Measurements from ENCODE around the gene RYR1. TPM values are rescaled to one million over a fixed set of nuclear protein-coding genes. Genes with fewer than 3 reads are reported as not detected.
A peak's percentile ranks its signal among the peaks of the same experiment; 100 is the strongest.

The RYR1 gene
- total RNA-seq, 1 experiment from 2014 or later = 0.45 TPM

DNA sequence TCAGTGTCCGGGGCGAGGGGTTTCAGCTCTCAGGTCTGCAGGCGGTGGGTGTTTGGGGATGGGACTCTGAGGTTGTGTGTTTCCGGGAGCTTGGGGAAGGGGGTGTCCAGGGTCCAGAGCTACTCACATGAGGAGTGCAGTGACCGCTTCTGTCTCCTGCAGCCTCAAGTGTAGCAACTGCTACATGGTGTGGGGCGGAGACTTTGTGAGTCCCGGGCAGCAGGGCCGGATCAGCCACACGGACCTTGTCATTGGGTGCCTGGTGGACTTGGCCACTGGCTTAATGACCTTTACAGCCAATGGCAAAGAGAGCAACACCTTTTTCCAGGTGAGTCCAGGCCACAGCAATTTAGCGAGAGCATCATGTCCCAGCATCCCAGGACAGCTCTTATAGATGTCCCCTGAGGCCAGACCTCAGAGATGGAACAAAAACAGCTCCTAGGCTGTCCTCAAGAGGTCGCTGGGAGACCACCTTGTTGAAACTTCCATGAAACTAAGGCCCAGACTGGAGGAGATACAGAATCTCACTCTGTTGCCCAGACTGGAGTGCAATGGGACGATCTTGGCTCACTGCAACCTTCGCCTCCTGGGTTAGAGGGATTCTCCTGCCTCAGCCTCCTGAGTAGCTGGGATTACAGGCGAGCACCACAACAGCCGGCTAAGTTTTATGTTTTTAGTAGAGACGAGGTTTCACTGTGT lies 44.9 kb downstream of the RYR1 start:
- Histone ChIP-seq H3K9ac (ENCODE audit: low read length) (no peak overlapping the region), H2AFZ (ENCODE audit: low read length) (no peak overlapping the region), H3K4me1 (ENCODE audit: low read length) (no peaks in the 10 kb centered on the region), H3K27ac (ENCODE audit: low read length) (no peak overlapping the region), H3K79me2 (ENCODE audit: low read length) (no peaks in the 10 kb centered on the region), H3K36me3 (ENCODE audit: insufficient read depth, low read length) (no peaks in the 10 kb centered on the region), H3K4me2 (ENCODE audit: low read depth, low read length, poor library complexity, severe bottlenecking) (no peak overlapping the region), H3K9me3 (ENCODE audit: low read length) (no peaks in the 10 kb centered on the region), H3K9me2 (replicated peaks; ENCODE audit: insufficient read depth, low read length) (no peaks in the 10 kb centered on the region), H3K27me3 (ENCODE audit: low read length) (no peaks in the 10 kb centered on the region), H4K20me1 (ENCODE audit: insufficient read depth, low read depth, low read length) (no peaks in the 10 kb centered on the region), H3K4me3 (ENCODE audit: low read length) (no peak overlapping the region)
- peak; percentile 82 for DNase-seq

DNA sequence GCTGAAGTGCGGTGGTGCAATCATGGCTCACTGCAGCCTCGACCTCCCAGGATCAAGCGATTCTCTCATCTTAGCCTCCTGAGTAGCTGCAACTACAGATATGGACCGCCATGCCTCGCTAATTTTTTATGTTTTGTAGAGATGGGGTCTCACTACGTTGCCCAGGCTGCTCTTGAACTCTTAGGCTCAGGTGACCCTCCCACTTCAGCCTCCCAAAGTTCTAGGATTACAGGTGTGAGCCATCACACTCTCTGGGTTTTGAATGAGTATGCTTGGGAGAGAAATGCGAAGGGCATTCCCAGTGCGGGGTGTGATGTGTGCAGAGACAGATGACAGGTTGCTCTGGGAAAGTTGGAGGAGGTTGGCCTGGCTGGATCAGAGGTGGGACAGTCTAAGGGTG lies 49.0 kb downstream of the RYR1 start:
- Histone ChIP-seq H3K4me3 (ENCODE audit: low read length) (no peak overlapping the region), H3K27ac (ENCODE audit: low read length) (no peak overlapping the region), H3K9me2 (replicated peaks; ENCODE audit: insufficient read depth, low read length) (no peaks in the 10 kb centered on the region), H3K9me3 (ENCODE audit: low read length) (no peaks in the 10 kb centered on the region), H3K4me2 (ENCODE audit: low read depth, low read length, poor library complexity, severe bottlenecking) (no peak overlapping the region), H3K79me2 (ENCODE audit: low read length) (no peaks in the 10 kb centered on the region), H2AFZ (ENCODE audit: low read length) (no peak overlapping the region), H3K4me1 (ENCODE audit: low read length) (no peaks in the 10 kb centered on the region), H3K9ac (ENCODE audit: low read length) (no peak overlapping the region), H3K27me3 (ENCODE audit: low read length) (no peaks in the 10 kb centered on the region), H4K20me1 (ENCODE audit: insufficient read depth, low read depth, low read length) (no peaks in the 10 kb centered on the region), H3K36me3 (ENCODE audit: insufficient read depth, low read length) (no peaks in the 10 kb centered on the region)
- no peak for DNase-seq

DNA sequence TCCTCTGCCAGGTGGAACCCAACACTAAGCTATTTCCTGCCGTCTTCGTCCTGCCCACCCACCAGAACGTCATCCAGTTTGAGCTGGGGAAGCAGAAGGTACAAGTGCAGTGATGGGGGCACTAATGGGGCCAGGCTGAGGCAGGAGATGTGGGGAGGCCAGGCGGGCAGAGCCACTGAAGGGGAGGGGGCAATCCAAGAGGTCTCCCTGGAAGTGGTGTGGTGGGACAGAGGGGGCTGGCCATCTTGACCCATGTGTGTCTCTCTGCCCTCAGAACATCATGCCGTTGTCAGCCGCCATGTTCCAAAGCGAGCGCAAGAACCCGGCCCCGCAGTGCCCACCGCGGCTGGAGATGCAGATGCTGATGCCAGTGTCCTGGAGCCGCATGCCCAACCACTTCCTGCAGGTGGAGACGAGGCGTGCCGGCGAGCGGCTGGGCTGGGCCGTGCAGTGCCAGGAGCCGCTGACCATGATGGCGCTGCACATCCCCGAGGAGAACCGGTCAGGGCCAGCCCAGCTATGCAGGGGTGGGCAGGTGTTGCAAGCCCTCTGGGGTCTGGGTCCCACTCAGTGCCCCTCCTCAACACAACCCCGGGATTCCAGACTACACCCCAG lies 49.6 kb downstream of the RYR1 start:
- Histone ChIP-seq H3K4me1 (ENCODE audit: low read length) (no peaks in the 10 kb centered on the region), H3K4me2 (ENCODE audit: low read depth, low read length, poor library complexity, severe bottlenecking) (no peak overlapping the region), H2AFZ (ENCODE audit: low read length) (no peak overlapping the region), H3K27me3 (ENCODE audit: low read length) (no peaks in the 10 kb centered on the region), H3K9me2 (replicated peaks; ENCODE audit: insufficient read depth, low read length) (no peaks in the 10 kb centered on the region), H4K20me1 (ENCODE audit: insufficient read depth, low read depth, low read length) (no peaks in the 10 kb centered on the region), H3K79me2 (ENCODE audit: low read length) (no peaks in the 10 kb centered on the region), H3K36me3 (ENCODE audit: insufficient read depth, low read length) (no peaks in the 10 kb centered on the region), H3K9me3 (ENCODE audit: low read length) (no peaks in the 10 kb centered on the region), H3K4me3 (ENCODE audit: low read length) (no peak overlapping the region), H3K27ac (ENCODE audit: low read length) (no peak overlapping the region), H3K9ac (ENCODE audit: low read length) (no peak overlapping the region)
- DNase-seq = no peak

DNA sequence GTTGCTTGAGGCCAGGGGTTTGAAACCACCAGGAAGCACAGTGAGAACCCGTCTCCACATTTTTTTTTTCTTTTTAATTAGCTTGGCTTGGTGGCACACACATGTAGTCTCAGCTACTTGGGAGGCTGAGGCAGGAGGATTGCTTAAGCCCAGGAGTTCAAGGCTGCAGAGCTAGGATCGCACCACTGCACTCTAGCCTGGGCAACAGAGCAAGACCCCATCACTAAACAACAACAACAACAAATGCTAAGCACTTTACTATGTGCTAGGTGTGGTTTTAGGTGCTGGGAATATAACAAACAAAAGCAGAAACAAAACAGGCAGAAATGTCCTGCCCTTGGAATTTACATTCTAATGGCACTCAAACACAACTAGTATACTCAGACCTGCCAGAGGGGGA lies 51.3 kb downstream of the RYR1 start:
- H3K4me1 ChIP-seq (ENCODE audit: low read length) = no peaks in the 10 kb centered on the region
- no peaks in the 10 kb centered on the region for H4K20me1 ChIP-seq (ENCODE audit: insufficient read depth, low read depth, low read length)
- no peaks in the 10 kb centered on the region for H3K36me3 ChIP-seq (ENCODE audit: insufficient read depth, low read length)
- no peak overlapping the region for H3K9ac ChIP-seq (ENCODE audit: low read length)
- H3K9me2 ChIP-seq (replicated peaks; ENCODE audit: insufficient read depth, low read length) = no peaks in the 10 kb centered on the region
- H3K4me2 ChIP-seq (ENCODE audit: low read depth, low read length, poor library complexity, severe bottlenecking) = no peak overlapping the region
- H3K9me3 ChIP-seq (ENCODE audit: low read length) = no peaks in the 10 kb centered on the region
- H3K27ac ChIP-seq (ENCODE audit: low read length) = no peak overlapping the region
- H3K27me3 ChIP-seq (ENCODE audit: low read length) = no peaks in the 10 kb centered on the region
- no peak overlapping the region for H3K4me3 ChIP-seq (ENCODE audit: low read length)
- DNase-seq = no peak
- no peaks in the 10 kb centered on the region for H3K79me2 ChIP-seq (ENCODE audit: low read length)
- H2AFZ ChIP-seq (ENCODE audit: low read length) = no peak overlapping the region

DNA sequence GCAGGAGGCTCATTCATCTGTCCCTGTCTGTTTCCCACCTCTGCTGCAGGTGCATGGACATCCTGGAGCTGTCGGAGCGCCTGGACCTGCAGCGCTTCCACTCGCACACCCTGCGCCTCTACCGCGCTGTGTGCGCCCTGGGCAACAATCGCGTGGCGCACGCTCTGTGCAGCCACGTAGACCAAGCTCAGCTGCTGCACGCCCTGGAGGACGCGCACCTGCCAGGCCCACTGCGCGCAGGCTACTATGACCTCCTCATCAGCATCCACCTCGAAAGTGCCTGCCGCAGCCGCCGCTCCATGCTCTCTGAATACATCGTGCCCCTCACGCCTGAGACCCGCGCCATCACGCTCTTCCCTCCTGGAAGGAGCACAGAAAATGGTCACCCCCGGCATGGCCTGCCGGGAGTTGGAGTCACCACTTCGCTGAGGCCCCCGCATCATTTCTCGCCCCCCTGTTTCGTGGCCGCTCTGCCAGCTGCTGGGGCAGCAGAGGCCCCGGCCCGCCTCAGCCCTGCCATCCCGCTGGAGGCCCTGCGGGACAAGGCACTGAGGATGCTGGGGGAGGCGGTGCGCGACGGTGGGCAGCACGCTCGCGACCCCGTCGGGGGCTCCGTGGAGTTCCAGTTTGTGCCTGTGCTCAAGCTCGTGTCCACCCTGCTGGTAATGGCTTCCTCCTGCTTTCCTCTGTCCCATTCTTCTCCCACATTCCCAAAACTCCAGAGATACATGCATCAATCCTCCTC lies 52.2 kb downstream of the RYR1 start:
- H3K9me2 ChIP-seq (replicated peaks; ENCODE audit: insufficient read depth, low read length) = no peaks in the 10 kb centered on the region
- H3K4me1 ChIP-seq (ENCODE audit: low read length) = no peaks in the 10 kb centered on the region
- H3K4me3 ChIP-seq (ENCODE audit: low read length) = no peak overlapping the region
- no peaks in the 10 kb centered on the region for H3K36me3 ChIP-seq (ENCODE audit: insufficient read depth, low read length)
- H3K27ac ChIP-seq (ENCODE audit: low read length) = no peak overlapping the region
- no peak overlapping the region for H3K9ac ChIP-seq (ENCODE audit: low read length)
- H2AFZ ChIP-seq (ENCODE audit: low read length) = no peak overlapping the region
- no peaks in the 10 kb centered on the region for H3K9me3 ChIP-seq (ENCODE audit: low read length)
- no peak for DNase-seq
- no peak overlapping the region for H3K4me2 ChIP-seq (ENCODE audit: low read depth, low read length, poor library complexity, severe bottlenecking)
- H4K20me1 ChIP-seq (ENCODE audit: insufficient read depth, low read depth, low read length) = no peaks in the 10 kb centered on the region
- no peaks in the 10 kb centered on the region for H3K27me3 ChIP-seq (ENCODE audit: low read length)
- no peaks in the 10 kb centered on the region for H3K79me2 ChIP-seq (ENCODE audit: low read length)

DNA sequence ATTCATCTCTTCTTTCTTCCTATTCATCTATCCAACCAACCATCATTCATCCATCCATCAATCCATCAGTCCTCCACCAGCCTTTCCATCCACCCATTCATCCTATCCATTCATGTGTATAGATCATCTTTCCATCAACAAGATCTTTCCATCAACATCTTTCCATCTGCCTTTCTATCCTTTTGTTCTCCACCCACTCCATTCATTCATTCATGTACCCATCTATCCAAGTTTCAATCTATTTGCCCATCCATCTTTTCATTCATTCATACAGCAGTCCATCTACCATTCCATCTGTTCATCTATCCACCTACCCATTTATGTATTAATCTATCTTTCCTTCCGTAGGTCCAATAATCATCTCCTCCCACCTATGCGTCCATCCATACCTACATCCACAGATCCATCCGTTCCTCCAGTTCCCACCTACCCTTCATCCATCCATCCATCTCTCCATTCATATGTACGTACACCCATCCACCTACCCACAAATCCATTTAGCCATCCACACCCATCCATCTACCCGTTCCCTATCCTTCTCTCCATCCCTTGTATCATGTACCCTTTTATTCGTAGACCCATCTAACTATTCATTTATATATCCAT lies 53.3 kb downstream of the RYR1 start:
- Histone ChIP-seq H3K79me2 (ENCODE audit: low read length) (no peaks in the 10 kb centered on the region), H3K4me2 (ENCODE audit: low read depth, low read length, poor library complexity, severe bottlenecking) (no peak overlapping the region), H3K36me3 (ENCODE audit: insufficient read depth, low read length) (no peaks in the 10 kb centered on the region), H3K9me3 (ENCODE audit: low read length) (no peaks in the 10 kb centered on the region; the same call in 1 of the 2 replicates), H4K20me1 (ENCODE audit: insufficient read depth, low read depth, low read length) (no peaks in the 10 kb centered on the region), H3K9ac (ENCODE audit: low read length) (no peak overlapping the region), H3K9me2 (replicated peaks; ENCODE audit: insufficient read depth, low read length) (no peaks in the 10 kb centered on the region), H3K27ac (ENCODE audit: low read length) (no peak overlapping the region), H3K4me3 (ENCODE audit: low read length) (no peak overlapping the region), H2AFZ (ENCODE audit: low read length) (no peak overlapping the region), H3K27me3 (ENCODE audit: low read length) (no peaks in the 10 kb centered on the region), H3K4me1 (ENCODE audit: low read length) (peaks cover under 1% of the 10 kb centered on the region; the same call in 1 of the 2 replicates)
- DNase-seq = no peak

DNA sequence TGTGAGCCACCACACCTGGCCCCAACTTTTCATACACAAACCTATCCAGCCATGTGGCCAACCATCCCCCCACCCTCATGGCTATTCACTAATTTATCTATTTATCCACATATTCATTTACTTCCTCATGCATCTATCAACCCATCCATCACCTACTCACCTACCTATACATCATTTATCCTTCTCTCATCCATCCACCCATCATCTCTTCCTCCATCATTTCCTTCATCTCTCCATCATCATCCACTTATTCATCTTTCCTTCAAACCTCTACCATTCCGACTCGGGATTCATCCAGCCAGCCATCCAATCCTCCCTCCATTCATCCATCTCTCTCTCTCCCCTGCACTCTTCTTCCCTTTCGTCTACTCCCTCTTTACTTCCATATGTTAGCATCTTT lies 54.6 kb downstream of the RYR1 start:
- H3K36me3 ChIP-seq (ENCODE audit: insufficient read depth, low read length) = no peaks in the 10 kb centered on the region
- no peak for DNase-seq
- no peaks in the 10 kb centered on the region for H3K79me2 ChIP-seq (ENCODE audit: low read length)
- H2AFZ ChIP-seq (ENCODE audit: low read length) = no peak overlapping the region
- H3K27ac ChIP-seq (ENCODE audit: low read length) = no peak overlapping the region
- no peaks in the 10 kb centered on the region for H3K27me3 ChIP-seq (ENCODE audit: low read length)
- H3K9ac ChIP-seq (ENCODE audit: low read length) = no peak overlapping the region
- no peak overlapping the region for H3K4me2 ChIP-seq (ENCODE audit: low read depth, low read length, poor library complexity, severe bottlenecking)
- no peaks in the 10 kb centered on the region for H4K20me1 ChIP-seq (ENCODE audit: insufficient read depth, low read depth, low read length)
- H3K9me3 ChIP-seq (ENCODE audit: low read length) = no peaks in the 10 kb centered on the region; the same call in 1 of the 2 replicates
- peaks cover 9% of the 10 kb centered on the region for H3K4me1 ChIP-seq (ENCODE audit: low read length)
- no peak overlapping the region for H3K4me3 ChIP-seq (ENCODE audit: low read length)
- H3K9me2 ChIP-seq (replicated peaks; ENCODE audit: insufficient read depth, low read length) = no peaks in the 10 kb centered on the region

Measured in Karpas-422 (cell line).